ENCODE results near the gene COL4A1. TPM values are rescaled to one million over a fixed set of nuclear protein-coding genes. Genes with fewer than 3 reads are reported as not detected.

The COL4A1 gene
- total RNA-seq, 8 experiments from 2014 or later: 1.0 to 466 (median 5.0) TPM

DNA sequence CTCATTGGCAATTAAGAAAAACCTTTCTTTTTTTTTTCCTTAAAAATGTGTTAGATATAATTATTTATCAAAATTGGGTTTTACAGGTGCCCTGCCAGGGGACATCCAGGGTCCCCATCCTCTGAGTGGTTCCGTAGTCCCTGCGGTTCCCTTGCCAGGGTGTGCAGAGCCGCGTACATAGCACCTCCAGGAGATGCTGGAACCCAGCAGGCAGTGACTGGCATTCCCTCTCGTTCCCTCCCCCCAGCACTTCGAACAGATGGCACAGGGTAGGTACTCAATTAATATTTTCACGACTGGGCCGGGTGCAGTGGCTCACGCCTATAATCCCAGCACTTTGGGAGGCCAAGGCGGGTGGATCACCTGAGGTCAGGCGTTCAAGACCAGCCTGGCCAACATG, 82.0 kb downstream of the COL4A1 start:
- no peaks in the 10 kb centered on the region for H3K4me1 ChIP-seq (replicated peaks in 1 of 2)
- no peak for ATAC-seq (replicated peaks in 6 of 8)
- no peak overlapping the region for H3K27ac ChIP-seq
- H3K4me3 ChIP-seq: no peak overlapping the region
- in situ Hi-C loops (cut with MboI; ENCODE audit: low pct_unique_long_range_greater_than_20kb in 2 of 9, low sequenced_read_pairs in 9 of 9, unreplicated experiment in 9 of 9): loop anchor here in 5 of 9 experiments (25.0 kb wide), 1 partner anchor 187 kb away; no protein-coding TSS in a partner anchor
- WGBS, 10 experiments: 93 to 100% (median 100%) methylated on average over 1 to 7 of the region's 11 CpGs; no CpG with 5 or more reads in 5 of the 10 experiments

- WGBS, 10 experiments: 47 to 100% (median 92%) methylated on average over 1 to 8 of the region's 8 CpGs; no CpG with 5 or more reads in 1 of the 10 experiments
- in situ Hi-C loops (cut with MboI; ENCODE audit: low pct_unique_long_range_greater_than_20kb in 2 of 9, low sequenced_read_pairs in 9 of 9, unreplicated experiment in 9 of 9): no loop called here
These were observed 82.4 kb downstream of the COL4A1 start for GRCh38 chr13:110224519-110224918.

DNA sequence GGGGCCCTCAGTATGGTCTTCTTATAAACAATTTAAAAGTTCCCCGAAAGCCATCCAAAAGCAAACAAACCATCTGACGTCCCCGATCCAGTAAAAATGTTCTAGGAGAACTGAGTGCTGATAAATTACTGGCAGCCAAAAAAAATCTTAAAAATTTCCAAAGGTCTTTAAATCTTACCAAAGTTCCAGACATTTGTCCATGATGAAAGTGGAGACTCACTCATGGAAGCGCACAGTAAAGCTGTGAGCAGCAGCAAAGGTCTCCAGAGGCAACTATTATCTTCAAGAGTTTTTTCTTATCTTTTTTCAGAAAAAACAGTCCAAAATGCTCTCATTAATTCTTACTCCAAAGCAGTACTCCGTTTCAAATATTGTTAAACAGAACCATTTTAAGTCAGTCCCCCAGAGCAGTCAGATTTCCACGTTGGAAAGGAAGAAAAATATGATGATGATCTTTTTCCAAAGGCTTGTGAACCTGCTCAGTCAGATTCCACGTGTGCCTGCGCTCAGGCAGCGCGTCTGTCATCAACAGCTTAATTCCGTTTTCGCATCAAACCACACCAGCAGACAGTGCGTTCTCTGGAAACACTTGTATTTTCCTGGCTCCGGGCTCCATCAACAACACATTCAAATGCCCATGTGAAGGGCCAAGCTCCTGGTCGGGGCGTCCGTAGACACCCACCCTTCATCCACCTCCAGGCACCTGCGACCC, 85.4 kb downstream of the COL4A1 start:
- 34 to 93% (median 82%) methylated on average over 3 to 15 of the region's 18 CpGs; no CpG with 5 or more reads in 1 of the 10 experiments for WGBS, 10 experiments
- in situ Hi-C loops (cut with MboI; ENCODE audit: low pct_unique_long_range_greater_than_20kb in 2 of 9, low sequenced_read_pairs in 9 of 9, unreplicated experiment in 9 of 9): no loop called here

More at GRCh38 chr13:110224519-110224918, 82.4 kb downstream of the COL4A1 start:
- Histone ChIP-seq H3K4me1 (replicated peaks in 1 of 2) (no peaks in the 10 kb centered on the region), H3K4me3 (no peak overlapping the region), H3K27ac (no peak overlapping the region)
- no peak for ATAC-seq (replicated peaks in 6 of 8)

DNA sequence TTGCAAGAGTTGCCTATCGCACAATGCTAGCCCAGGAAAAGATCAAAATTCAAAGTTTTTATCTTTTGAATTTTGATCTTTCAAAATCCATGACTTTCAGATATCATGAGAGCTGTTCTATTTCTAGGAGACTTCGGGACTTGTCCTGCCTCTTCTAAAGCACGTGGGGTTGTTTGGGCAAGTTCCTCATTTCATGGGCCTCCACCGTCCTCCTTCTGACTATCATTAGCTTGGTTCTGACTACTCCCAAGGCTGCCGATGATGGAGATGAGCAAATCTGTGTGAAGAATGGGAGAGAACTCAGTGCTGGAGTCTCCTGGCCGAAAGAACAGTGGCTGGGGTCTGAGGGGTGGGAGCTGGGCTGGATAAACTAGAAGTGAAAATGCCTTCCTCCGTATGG, 86.5 kb downstream of the COL4A1 start:
- Histone ChIP-seq H3K27ac (no peak overlapping the region), H3K4me3 (no peak overlapping the region), H3K4me1 (replicated peaks in 1 of 2) (no peaks in the 10 kb centered on the region)
- in situ Hi-C loops (cut with MboI; ENCODE audit: low pct_unique_long_range_greater_than_20kb in 2 of 9, low sequenced_read_pairs in 9 of 9, unreplicated experiment in 9 of 9): no loop called here
- WGBS, 10 experiments: 20 to 100% (median 98%) methylated on average over 1 to 6 of the region's 7 CpGs
- ATAC-seq (replicated peaks in 6 of 8): no peak

More for the DNA sequence above, 85.4 kb downstream of the COL4A1 start:
- Histone ChIP-seq H3K4me1 (replicated peaks in 1 of 2) (no peaks in the 10 kb centered on the region), H3K4me3 (no peak overlapping the region), H3K27ac (no peak overlapping the region)
- ATAC-seq (replicated peaks in 6 of 8): peak in 2 of 8 experiments; percentile 12 to 41

DNA sequence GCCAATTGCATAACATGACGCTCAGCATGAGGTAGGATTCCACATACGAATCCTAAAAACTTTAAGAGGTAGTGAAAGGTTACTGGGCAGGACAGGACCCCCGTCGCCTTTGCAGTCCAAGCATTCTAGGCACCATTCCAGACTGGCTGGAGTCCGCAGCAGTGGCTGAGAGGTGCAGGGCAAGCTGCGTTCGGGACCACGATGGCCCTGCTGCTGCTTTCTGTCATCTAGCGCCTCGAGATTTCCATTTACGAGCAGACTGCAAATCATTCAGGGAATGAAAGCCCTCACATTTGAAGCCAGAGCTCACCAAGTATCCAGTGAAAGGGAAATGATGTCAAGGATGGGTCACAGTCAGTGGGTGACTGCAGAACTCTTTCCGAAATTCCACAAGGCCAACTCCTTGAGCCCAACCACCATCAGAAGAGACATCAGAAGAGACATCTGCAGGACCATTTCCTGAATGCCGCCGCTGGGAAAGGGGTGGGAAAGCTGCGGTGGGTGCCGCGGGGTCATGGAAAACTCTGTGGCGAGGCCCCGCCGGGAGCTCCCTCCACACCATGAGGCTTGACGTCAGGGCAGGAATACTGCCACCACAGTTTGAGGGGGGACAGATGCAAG, 88.3 kb downstream of the COL4A1 start:
- WGBS, 10 experiments: 70 to 100% (median 85%) methylated on average over 1 to 13 of the region's 21 CpGs; no CpG with 5 or more reads in 4 of the 10 experiments
- Histone ChIP-seq H3K4me3 (no peak overlapping the region), H3K27ac (no peak overlapping the region), H3K4me1 (replicated peaks in 1 of 2) (no peaks in the 10 kb centered on the region)
- in situ Hi-C loops (cut with MboI; ENCODE audit: low pct_unique_long_range_greater_than_20kb in 2 of 9, low sequenced_read_pairs in 9 of 9, unreplicated experiment in 9 of 9): no loop called here
- no peak for ATAC-seq (replicated peaks in 6 of 8)

DNA sequence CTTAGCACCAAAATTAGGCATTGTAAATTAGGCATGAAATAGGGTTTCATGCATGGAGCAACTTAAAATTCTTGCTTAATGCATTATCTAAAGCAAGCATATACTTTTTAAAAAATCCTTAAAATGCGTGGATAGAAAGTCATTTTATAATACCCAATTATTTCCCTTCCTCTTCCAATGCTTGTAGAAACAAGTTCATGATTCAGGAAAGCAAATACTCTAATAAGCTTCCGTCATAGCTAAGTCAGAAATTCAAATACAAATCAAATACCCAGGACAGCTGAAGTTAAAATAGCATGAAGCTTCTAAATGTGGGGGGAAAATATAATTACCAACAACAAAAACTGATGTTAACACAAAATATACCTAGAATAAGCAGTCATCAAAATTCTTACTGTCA, 89.1 kb downstream of the COL4A1 start:
- H3K4me3 ChIP-seq: no peak overlapping the region
- in situ Hi-C loops (cut with MboI; ENCODE audit: low pct_unique_long_range_greater_than_20kb in 2 of 9, low sequenced_read_pairs in 9 of 9, unreplicated experiment in 9 of 9): no loop called here
- 50 to 100% (median 90%) methylated on average over 1 to 2 of the region's 2 CpGs for WGBS, 10 experiments
- no peak overlapping the region for H3K27ac ChIP-seq
- no peak for ATAC-seq (replicated peaks in 6 of 8)
- no peaks in the 10 kb centered on the region for H3K4me1 ChIP-seq (replicated peaks in 1 of 2)

GRCh38 chr13:110217085-110217484, 89.9 kb downstream of the COL4A1 start:
- H3K27ac ChIP-seq: no peak overlapping the region
- no peaks in the 10 kb centered on the region for H3K4me1 ChIP-seq (replicated peaks in 1 of 2)
- no peak overlapping the region for H3K4me3 ChIP-seq
- in situ Hi-C loops (cut with MboI; ENCODE audit: low pct_unique_long_range_greater_than_20kb in 2 of 9, low sequenced_read_pairs in 9 of 9, unreplicated experiment in 9 of 9): no loop called here
- WGBS, 10 experiments: 35 to 100% (median 96%) methylated on average over 1 to 5 of the region's 5 CpGs; no CpG with 5 or more reads in 2 of the 10 experiments
- ATAC-seq (replicated peaks in 6 of 8): no peak

GRCh38 chr13:110216398-110217041, 90.4 kb downstream of the COL4A1 start:
- in situ Hi-C loops (cut with MboI; ENCODE audit: low pct_unique_long_range_greater_than_20kb in 2 of 9, low sequenced_read_pairs in 9 of 9, unreplicated experiment in 9 of 9): no loop called here
- 28 to 100% (median 73%) methylated on average over 2 to 10 of the region's 10 CpGs for WGBS, 10 experiments
- no peak overlapping the region for H3K27ac ChIP-seq

GRCh38 chr13:110216006-110216397, 91.0 kb downstream of the COL4A1 start:
- in situ Hi-C loops (cut with MboI; ENCODE audit: low pct_unique_long_range_greater_than_20kb in 2 of 9, low sequenced_read_pairs in 9 of 9, unreplicated experiment in 9 of 9): no loop called here
- Histone ChIP-seq H3K4me1 (replicated peaks in 1 of 2) (no peaks in the 10 kb centered on the region), H3K4me3 (no peak overlapping the region), H3K27ac (no peak overlapping the region)
- 60 to 100% (median 86%) methylated on average over 1 to 3 of the region's 4 CpGs; no CpG with 5 or more reads in 4 of the 10 experiments for WGBS, 10 experiments
- peak in 4 of 8 experiments; percentile 4 to 27 (median 12) for ATAC-seq (replicated peaks in 6 of 8)

More at GRCh38 chr13:110216398-110217041, 90.4 kb downstream of the COL4A1 start:
- Histone ChIP-seq H3K4me3 (no peak overlapping the region), H3K4me1 (replicated peaks in 1 of 2) (no peaks in the 10 kb centered on the region)
- ATAC-seq (replicated peaks in 6 of 8): peak in 7 of 8 experiments; percentile 64 to 90 (median 80)

- in situ Hi-C loops (cut with MboI; ENCODE audit: low pct_unique_long_range_greater_than_20kb in 2 of 9, low sequenced_read_pairs in 9 of 9, unreplicated experiment in 9 of 9): no loop called here
- 57 to 100% (median 82%) methylated on average over 1 to 6 of the region's 7 CpGs for WGBS, 10 experiments
- H3K4me3 ChIP-seq: no peak overlapping the region
- no peak overlapping the region for H3K27ac ChIP-seq
- H3K4me1 ChIP-seq (replicated peaks in 1 of 2): no peaks in the 10 kb centered on the region
- no peak for ATAC-seq (replicated peaks in 6 of 8)
These were observed 91.4 kb downstream of the COL4A1 start for GRCh38 chr13:110215606-110216005.

DNA sequence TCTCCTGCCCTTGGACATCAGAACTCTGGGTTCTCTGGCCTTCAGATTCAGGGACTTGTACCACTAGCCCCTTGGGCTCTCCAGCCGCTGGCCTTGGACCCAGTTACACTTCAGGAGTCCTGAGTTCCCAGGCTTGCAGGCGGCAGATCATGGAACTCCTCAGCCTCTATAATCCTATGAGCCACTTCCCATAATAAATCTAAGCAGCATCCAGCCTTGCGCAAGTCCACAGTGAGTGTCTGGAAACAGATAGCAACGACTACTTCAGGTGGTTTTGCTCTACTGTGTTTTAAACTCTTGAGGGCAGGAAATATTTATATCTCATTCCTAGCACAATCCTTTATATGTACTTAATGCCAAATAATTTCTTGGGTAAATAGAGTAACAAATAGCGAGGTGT, 92.3 kb downstream of the COL4A1 start:
- in situ Hi-C loops (cut with MboI; ENCODE audit: low pct_unique_long_range_greater_than_20kb in 2 of 9, low sequenced_read_pairs in 9 of 9, unreplicated experiment in 9 of 9): no loop called here
- no peak for ATAC-seq (replicated peaks in 6 of 8)
- H3K4me3 ChIP-seq: no peak overlapping the region
- 80 to 100% (median 100%) methylated on average over 1 to 4 of the region's 5 CpGs; no CpG with 5 or more reads in 3 of the 10 experiments for WGBS, 10 experiments
- H3K4me1 ChIP-seq (replicated peaks in 1 of 2): no peaks in the 10 kb centered on the region
- H3K27ac ChIP-seq: no peak overlapping the region

GRCh38 chr13:110213461-110214074, 93.4 kb downstream of the COL4A1 start:
- 84 to 100% (median 94%) methylated on average over 1 to 7 of the region's 13 CpGs; no CpG with 5 or more reads in 3 of the 10 experiments for WGBS, 10 experiments
- H3K4me3 ChIP-seq: no peak overlapping the region
- no peak for ATAC-seq (replicated peaks in 6 of 8)
- in situ Hi-C loops (cut with MboI; ENCODE audit: low pct_unique_long_range_greater_than_20kb in 2 of 9, low sequenced_read_pairs in 9 of 9, unreplicated experiment in 9 of 9): no loop called here
- no peak overlapping the region for H3K27ac ChIP-seq
- no peaks in the 10 kb centered on the region for H3K4me1 ChIP-seq (replicated peaks in 1 of 2)

GRCh38 chr13:110212529-110212928, 94.4 kb downstream of the COL4A1 start:
- WGBS, 10 experiments: 56 to 100% (median 87%) methylated on average over 1 to 8 of the region's 9 CpGs; no CpG with 5 or more reads in 3 of the 10 experiments
- no peaks in the 10 kb centered on the region for H3K4me1 ChIP-seq (replicated peaks in 1 of 2)
- in situ Hi-C loops (cut with MboI; ENCODE audit: low pct_unique_long_range_greater_than_20kb in 2 of 9, low sequenced_read_pairs in 9 of 9, unreplicated experiment in 9 of 9): no loop called here

More at GRCh38 chr13:110212529-110212928, 94.4 kb downstream of the COL4A1 start:
- H3K4me3 ChIP-seq: no peak overlapping the region
- ATAC-seq (replicated peaks in 6 of 8): no peak
- H3K27ac ChIP-seq: no peak overlapping the region
